ENCODE measurements around the gene SWI5. TPM values are rescaled to one million over a fixed set of nuclear protein-coding genes. Genes with fewer than 3 reads are reported as not detected.

Gene SWI5
- total RNA-seq, 1 experiment from 2014 or later = 22.4 TPM

GRCh38 chr9:128280084-128280622 lies 4.1 kb downstream of the SWI5 start:
- Histone ChIP-seq H3K27me3 (ENCODE audit: insufficient read depth, low read length) (no peaks in the 10 kb centered on the region), H3K9me2 (ENCODE audit: insufficient read depth) (no peaks in the 10 kb centered on the region), H2AFZ (ENCODE audit: low read depth, low read length, poor library complexity, severe bottlenecking) (no peak overlapping the region), H3K4me2 (ENCODE audit: low read length) (no peak overlapping the region), H4K20me1 (ENCODE audit: insufficient read depth) (no peaks in the 10 kb centered on the region), H3K36me3 (ENCODE audit: control insufficient read depth in 1 of 2, insufficient read depth in 2 of 2, low read length in 2 of 2) (no peaks in the 10 kb centered on the region), H3K4me1 (ENCODE audit: control insufficient read depth in 1 of 2, insufficient read depth in 2 of 2, low read length in 2 of 2) (peaks cover 0 to 6% of the 10 kb centered on the region in 2 experiments; a peak in 2 of 4 replicates), H3K9me3 (ENCODE audit: control insufficient read depth in 1 of 2, insufficient read depth in 1 of 2, low read depth in 1 of 2, low read length in 2 of 2) (no peaks in the 10 kb centered on the region), H3K79me2 (ENCODE audit: insufficient read depth, low read length) (peaks cover 9% of the 10 kb centered on the region), H3K27ac (ENCODE audit: low read depth, low read length) (no peak overlapping the region), H3K4me3 (replicated peaks in 1 of 2; ENCODE audit: low read depth in 1 of 2, low read length in 2 of 2) (no peak overlapping the region), H3K9ac (ENCODE audit: low read length) (no peak overlapping the region)
- no peak for TF ChIP-seq POLR2AphosphoS5 (IDR thresholded peaks at IDR 0.05; ENCODE audit: low read depth, low read length)
- no peak for TF ChIP-seq ZNF274 (IDR thresholded peaks at IDR 0.05; ENCODE audit: low read depth, low read length)
- ChIA-PET RAD21 (ENCODE audit: low non-redundant PET in 1 of 2, low total read pairs in 2 of 2, uncharacterized antibody in 2 of 2, unreplicated experiment in 2 of 2) (no interaction called here), CTCF (no interaction called here), POLR2A (interaction anchor here (0.7 kb wide), 1 partner anchor 141 kb away, joined by 5 read pairs; the partner anchor contains the start of gene CERCAM)
- intact Hi-C loops (cut with micrococcal nuclease) = no loop called here
- BruUV-seq (replicated peaks) = no TSS peak
- ATAC-seq = no peak
- no peak for DNase-seq (ENCODE audit: low read depth, low spot score)

- ChIA-PET CTCF (no interaction called here), RAD21 (ENCODE audit: low non-redundant PET in 1 of 2, low total read pairs in 2 of 2, uncharacterized antibody in 2 of 2, unreplicated experiment in 2 of 2) (no interaction called here), POLR2A (no interaction called here)
- intact Hi-C loops (cut with micrococcal nuclease) = no loop called here
- H3K4me2 ChIP-seq (ENCODE audit: low read length) = no peak overlapping the region
- ATAC-seq (no peak), DNase-seq (ENCODE audit: low read depth, low spot score) (no peak)
- no peaks in the 10 kb centered on the region for H3K27me3 ChIP-seq (ENCODE audit: insufficient read depth, low read length)
- no peaks in the 10 kb centered on the region for H3K36me3 ChIP-seq (ENCODE audit: control insufficient read depth in 1 of 2, insufficient read depth in 2 of 2, low read length in 2 of 2)
- no peaks in the 10 kb centered on the region for H4K20me1 ChIP-seq (ENCODE audit: insufficient read depth)
- H2AFZ ChIP-seq (ENCODE audit: low read depth, low read length, poor library complexity, severe bottlenecking) = no peak overlapping the region
- H3K9me2 ChIP-seq (ENCODE audit: insufficient read depth) = no peaks in the 10 kb centered on the region
- no peak overlapping the region for H3K27ac ChIP-seq (ENCODE audit: low read depth, low read length)
- no TSS peak for BruUV-seq (replicated peaks)
- no peaks in the 10 kb centered on the region for H3K9me3 ChIP-seq (ENCODE audit: control insufficient read depth in 1 of 2, insufficient read depth in 1 of 2, low read depth in 1 of 2, low read length in 2 of 2)
- H3K4me1 ChIP-seq (ENCODE audit: control insufficient read depth in 1 of 2, insufficient read depth in 2 of 2, low read length in 2 of 2) = no peaks in the 10 kb centered on the region
- H3K4me3 ChIP-seq (replicated peaks in 1 of 2; ENCODE audit: low read depth in 1 of 2, low read length in 2 of 2) = no peak overlapping the region
- no peak for TF ChIP-seq EGR1 (IDR thresholded peaks at IDR 0.05; ENCODE audit: low read depth)
- no peak overlapping the region for H3K9ac ChIP-seq (ENCODE audit: low read length)
- H3K79me2 ChIP-seq (ENCODE audit: insufficient read depth, low read length) = no peaks in the 10 kb centered on the region
Measured at GRCh38 chr9:128282500-128282899, 6.4 kb downstream of the SWI5 start.

Data from HCT116 (cell line).